Globus pallidus (tissue), 1 donor: ENCODE measurements around the gene MYPOP.
A peak's percentile ranks its signal among the peaks of the same experiment; 100 is the strongest.

Experiments used
- DNase-seq: peaks from one replicate; pipeline ENCODE4 v3.0.0-alpha.2; 2015; ENCODE audit warnings: low spot score

Gene MYPOP, protein sequence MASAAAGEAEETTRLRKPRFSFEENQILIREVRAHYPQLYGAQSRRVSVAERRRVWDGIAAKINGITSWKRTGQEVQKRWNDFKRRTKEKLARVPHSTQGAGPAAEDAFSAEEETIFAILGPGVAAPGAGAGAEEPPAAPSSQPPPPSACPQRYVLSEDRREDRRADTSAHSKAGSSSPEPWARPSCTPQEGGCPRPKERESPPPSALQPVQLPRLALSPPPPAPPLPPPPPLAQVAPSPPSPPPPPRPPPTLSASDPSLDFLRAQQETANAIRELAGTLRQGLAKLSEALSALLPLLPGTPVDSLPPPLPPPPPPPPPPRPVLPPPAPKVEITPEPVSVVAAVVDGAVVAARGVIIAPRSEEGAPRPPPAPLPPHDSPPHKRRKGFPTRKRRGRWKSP

DNA sequence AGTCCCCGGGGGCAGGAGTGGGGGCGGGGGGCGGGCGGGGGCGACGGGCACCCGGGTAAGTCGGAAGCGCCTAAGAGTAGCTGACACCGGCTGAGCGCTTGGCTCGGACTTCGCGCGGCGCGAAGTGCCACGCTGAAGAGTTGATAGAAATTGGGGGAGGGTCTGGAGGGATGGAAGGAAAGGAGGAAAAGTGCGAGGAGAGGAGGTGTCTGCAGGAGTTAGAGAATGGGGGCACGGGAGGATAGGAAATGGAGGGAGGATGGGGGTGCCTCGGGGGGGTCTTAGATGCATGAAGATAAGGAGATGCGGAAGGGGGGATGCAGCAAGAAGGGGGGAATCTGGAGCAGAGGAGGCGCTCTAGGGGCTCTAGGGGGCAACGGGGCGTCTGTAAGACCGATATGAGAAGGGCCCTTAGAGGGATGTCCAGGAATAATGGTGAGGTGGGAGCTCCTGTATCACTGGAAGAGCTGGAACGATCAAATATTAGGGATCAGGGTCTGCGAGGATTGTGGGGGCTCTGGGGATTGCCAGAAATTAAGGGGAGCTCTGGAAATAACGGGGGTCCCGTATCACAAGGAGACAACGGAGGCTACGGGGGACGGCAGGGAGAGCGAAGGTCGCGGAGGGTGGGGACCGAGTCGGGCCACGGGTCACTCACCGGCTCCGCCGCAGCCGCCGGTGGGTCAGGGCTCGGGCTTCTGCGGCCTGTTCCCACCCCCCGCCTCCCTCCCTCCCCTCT, at the start of gene MYPOP:
MYPOP (minus strand) TSS at position 702 of the 739 bp plus-strand sequence. CDS start 840 bp downstream, outside the sequence.
- DNase-seq = no peak

DNA sequence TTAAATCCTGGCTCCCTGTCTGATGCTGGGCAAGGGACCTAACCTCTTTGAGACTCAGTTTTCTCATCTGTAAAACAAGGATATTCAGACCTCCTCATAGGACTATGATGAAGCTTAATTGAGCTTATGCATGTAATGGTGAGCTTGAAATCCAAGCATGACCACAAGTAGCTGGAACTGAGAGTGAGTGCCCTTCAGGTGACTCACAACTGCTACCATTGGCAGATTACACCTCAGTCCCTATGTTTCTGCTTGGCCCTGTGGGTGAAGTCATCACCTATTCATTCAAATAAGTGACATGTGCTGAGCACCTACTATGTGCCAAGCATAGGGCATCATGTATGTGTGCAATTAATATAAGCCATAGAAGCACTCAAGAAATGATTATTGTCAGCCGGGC, 45.5 kb upstream of the MYPOP start:
- DNase-seq = no peak

- DNase-seq = no peak
Measured at GRCh38 chr19:45940515-45940805, 38.0 kb upstream of the MYPOP start.

DNA sequence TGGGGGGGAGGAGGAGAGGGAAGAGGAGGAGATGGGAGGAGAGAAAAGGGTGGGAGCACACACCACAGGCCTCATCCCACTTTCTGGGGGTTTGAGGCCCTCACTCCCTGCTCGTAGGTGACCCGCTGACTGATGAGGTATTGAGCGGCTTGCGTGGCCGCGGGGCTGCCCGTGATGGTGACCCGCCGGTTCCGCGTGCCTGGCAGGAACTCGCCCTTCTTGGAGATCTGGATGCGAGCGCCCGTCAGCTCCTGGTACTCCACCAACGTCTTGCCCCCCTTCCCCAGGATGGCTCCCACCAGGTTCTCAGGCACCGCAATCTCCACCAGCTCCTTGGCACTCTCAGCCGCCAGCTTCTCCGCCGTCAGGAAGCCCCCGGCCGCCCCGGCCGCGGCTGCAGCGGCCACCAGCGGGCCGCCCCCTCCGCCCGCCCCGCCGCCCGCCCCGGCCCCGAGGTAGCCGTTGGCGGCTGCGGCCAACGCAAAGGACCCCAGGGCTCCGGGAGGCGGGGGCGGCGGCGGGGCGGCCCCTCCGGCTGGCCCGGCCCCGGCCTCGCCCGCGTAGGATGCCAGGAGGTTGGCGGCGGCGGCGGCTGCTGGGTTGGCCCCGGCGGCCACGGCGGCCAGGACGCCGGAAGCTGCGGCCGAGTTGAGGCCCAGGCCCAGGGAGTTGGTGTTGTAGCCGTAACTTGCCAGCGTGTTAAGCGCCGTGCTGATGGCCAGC, 37.5 kb upstream of the MYPOP start:
- DNase-seq = no peak

DNA sequence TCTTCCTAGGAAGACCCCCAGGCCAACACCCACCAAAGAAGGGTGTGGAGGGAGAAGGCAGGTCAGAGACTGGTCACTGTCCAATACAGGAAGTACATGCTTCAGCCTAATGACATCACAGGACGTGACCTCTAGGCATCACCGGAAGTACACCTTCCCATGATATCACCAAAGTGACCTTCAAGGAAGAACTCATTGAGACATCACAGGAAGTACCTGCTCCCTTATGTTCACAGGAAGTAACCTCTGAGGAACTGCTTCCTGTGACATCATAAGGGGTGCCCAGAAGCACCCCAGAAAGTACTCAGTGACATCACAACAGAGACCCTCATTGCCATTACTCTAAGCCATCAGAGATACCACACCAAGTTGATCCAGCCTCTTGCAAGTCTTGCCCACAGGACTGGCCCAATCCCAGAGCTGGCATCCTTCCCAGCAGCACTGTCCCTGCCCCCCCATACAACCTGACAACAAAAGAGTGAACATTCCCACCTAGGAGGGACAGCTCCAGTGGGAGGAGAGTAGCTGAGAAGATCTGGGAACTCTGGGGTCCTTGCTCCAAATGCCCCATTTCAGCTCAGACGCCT, 36.4 kb upstream of the MYPOP start:
- DNase-seq = no peak

- DNase-seq = no peak
Measured at GRCh38 chr19:45935267-45935666, 32.9 kb upstream of the MYPOP start.

- DNase-seq = no peak
Measured at GRCh38 chr19:45934551-45935230, 32.3 kb upstream of the MYPOP start.

- no peak for DNase-seq
Measured at GRCh38 chr19:45933759-45934158, 31.3 kb upstream of the MYPOP start.

- no peak for DNase-seq
Measured at GRCh38 chr19:45931055-45931454, 28.6 kb upstream of the MYPOP start.

GRCh38 chr19:45929247-45929646, 26.8 kb upstream of the MYPOP start:
- no peak for DNase-seq

DNA sequence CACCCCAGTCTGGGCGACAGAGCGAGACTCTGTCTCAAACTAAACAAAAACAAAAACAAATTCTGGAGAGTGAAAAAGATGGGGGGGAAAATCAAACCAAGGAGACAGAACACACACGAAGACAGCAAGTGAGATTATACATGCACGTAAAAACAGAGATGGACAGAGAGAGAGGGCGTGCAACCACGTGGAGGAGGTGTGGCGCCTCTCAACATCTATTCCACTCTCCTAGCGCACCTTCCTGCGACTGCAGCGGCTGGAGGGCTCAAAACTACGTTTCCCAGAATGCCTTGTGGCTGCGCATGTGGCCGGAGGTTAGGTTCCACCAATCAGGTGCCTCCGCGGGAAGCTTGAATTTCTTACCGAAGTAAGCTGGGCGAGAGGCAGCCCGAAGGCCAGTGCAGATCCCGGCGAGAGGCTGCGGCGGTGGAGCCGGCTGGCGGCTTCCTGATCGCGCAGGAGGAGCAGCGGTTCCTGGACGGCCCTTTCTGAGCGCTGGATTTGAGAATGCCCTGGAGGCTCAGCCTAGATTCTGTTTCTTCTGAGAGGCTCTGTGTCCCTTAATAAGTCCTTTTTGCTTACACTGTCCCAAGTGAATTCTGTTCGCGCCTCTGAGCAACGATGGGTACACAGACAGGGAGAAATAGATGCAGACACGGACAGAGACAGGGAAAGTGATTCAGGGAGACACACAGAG, 25.3 kb upstream of the MYPOP start:
- DNase-seq = peak; percentile 88

DNA sequence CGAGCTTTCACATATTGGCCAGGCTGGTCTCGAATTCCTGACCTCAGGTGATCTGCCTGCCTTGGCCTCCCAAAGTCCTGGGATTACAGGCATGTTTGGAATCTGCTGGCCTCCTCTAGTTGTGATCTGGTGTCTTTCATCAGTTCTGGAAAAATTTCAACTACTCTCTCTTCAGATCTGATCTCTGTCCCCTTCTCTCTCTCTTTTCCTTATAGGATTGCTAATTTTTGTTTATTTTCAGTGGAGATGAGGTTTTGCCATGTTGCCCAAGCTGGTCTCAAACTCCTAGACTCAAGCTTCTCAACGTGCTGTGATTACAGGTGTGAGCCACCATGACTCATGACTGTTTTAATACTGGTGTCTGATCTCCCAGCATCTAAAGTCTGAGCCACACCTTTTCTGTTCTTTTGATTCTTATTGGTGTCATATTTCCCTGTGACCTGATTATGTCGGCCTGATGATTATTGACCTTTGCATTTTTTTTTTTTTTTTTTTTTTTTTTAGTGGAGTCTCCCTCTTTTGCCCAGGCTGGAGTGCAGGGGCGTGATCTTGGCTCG, 22.6 kb upstream of the MYPOP start:
- no peak for DNase-seq

- no peak for DNase-seq
Measured at GRCh38 chr19:45922281-45922680, 19.9 kb upstream of the MYPOP start.

- no peak for DNase-seq
Measured at GRCh38 chr19:45920458-45920857, 18.0 kb upstream of the MYPOP start.

DNA sequence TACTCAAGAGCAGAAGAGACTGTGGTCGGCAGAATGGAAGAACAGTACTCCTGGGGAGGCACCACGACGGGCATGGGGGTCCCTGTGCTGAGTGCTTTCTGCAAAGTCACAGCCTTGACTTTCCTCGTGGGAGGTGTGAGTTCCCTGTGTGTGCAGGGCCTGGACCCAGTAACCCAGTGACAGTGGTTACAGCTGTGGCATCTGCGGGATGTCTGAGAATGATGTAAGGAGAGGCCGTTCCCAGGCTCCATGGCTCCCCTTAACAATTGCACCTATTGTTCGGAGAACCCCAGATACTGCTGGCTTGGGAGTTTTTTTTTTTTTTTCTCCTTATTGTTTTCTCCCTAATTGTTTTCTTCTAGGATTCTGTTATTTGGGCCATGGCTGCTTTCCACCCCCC, 17.3 kb upstream of the MYPOP start:
- DNase-seq = peak; percentile 91

DNA sequence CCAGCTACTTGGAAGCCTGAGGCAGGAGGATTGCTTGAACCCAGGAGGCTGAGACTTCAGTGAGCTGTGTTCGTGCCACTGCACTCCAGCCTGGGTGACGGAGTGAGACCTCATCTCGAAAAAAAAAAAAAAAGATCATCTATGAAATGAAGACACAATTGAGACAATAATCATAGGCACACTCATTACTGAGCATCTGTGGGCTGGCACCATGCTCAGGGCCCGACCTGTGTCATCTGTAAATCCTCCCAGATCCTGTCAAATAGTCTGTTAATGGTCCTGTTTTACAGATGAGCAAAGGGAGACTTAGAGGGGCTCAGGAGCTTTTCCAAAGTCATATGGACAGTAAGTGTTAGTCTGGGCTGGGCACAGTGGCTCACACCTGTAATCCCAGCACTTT, 16.3 kb upstream of the MYPOP start:
- DNase-seq = no peak

DNA sequence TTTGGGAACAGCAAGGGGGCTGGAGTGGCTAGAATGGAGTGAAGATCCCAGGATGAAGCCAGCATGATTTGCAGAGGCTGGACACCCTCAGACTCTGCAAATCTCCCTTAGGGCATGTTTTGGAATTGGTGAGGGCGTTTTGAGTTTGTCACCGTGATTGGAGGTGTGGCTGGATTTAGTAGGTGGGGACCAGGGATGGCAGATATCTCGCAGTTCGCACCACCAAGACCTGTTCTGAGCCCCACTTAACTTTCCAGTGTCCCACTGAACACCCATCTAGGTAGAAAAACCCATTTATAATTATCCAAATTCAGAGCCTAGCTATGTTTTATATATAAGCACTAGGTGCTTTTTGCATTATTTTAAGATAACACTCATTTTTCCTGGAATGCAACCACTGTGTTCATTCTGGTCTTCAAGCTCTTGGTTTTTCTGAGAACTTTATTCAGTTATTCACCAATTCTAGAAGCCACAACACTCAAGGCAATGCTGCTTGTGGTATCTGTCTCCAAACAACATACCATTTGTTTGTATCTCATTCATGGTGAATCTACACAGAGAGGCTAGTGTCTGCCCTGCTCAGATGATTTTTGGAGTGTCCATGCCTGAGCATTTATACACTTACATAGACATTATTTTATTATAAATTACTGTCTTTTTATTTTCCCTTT, 15.1 kb upstream of the MYPOP start:
- DNase-seq = peak; percentile 87

DNA sequence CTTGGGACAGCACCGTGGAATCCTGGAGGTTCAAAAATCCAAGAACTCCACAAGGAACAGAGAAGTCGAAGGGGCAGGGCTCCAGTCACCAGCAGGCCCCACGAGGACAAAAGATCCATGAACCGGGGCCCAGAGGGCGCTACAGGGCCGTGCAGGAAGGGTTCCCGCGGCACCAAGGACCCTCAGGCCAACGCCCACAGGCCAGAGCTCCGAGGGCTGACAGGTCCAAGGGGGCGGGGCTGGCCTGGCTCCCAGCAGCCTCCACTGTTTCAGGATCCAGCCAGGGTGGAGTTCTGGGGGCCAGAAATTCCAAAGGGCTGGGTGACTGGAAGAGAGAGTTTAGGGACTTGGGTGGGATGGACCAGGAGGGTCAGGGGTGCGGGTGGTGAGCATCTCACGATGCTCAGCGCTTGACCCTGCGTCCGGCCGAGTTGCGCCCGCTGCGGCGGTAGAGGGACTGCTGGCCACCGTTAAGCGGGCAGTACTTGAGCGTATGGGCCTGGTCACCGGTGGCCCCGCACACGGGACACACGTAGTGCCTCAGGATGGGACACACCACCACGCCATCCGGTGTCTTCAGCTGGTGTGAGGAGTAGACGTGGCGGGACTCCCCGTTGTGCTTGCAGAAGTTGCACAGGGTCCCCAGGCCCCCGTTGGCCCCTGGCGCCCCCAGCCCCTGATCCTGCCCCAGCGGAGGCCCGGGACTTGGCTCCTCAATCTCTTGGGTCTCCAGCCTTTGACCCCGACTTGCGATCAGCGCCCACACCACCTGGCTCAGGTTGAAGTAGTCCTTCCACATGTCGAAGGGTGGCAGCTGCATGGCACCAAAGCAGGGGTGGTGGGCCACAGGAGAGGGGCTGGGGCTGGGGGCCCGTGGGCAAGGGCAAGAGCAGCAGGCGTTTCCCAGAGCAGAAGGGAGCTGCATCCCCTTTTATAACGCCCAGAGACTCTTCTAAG, 11.7 kb upstream of the MYPOP start, which contains the start of gene NANOS2:
NANOS2 (minus strand) TSS at position 905 of the 957 bp plus-strand sequence; CDS start at position 820, 85 bp downstream.
- DNase-seq = no peak

- DNase-seq = no peak
Measured at GRCh38 chr19:45911291-45911690, 8.9 kb upstream of the MYPOP start.
